ENCODE results near the gene POP5.
"Not testable (repeated sequence)": the region's sequence is repeated elsewhere in the genome, so short reads cannot be mapped to it uniquely, and the experiment has no call there.

The POP5 gene
- total RNA-seq = 28.3 to 35.2 reads per million in 2 donors

GRCh38 chr12:120580787-120581723 lies at the start of gene POP5:
TSS of gene POP5 (minus strand) at chr12:120581402. CDS start at chr12:120581362, 40 bp downstream.
- DNase-seq = peak; percentile 76

GRCh38 chr12:120630104-120630892 lies 49.1 kb upstream of the POP5 start:
- no peak for DNase-seq

- DNase-seq = no peak
Observed at GRCh38 chr12:120628919-120629318, 47.7 kb upstream of the POP5 start.

- no peak for DNase-seq
Observed at GRCh38 chr12:120625557-120626419, 44.6 kb upstream of the POP5 start.

GRCh38 chr12:120620624-120621023 lies 39.4 kb upstream of the POP5 start:
- DNase-seq = no peak

- no peak for DNase-seq
Observed at GRCh38 chr12:120618954-120619615, 37.9 kb upstream of the POP5 start.

GRCh38 chr12:120617767-120618166 lies 36.6 kb upstream of the POP5 start:
- not testable (repeated sequence) for DNase-seq

GRCh38 chr12:120617193-120617592 lies 36.0 kb upstream of the POP5 start:
- DNase-seq = not testable (repeated sequence)

- no peak for DNase-seq
Observed at GRCh38 chr12:120614848-120615247, 33.6 kb upstream of the POP5 start.

- not testable (repeated sequence) for DNase-seq
Observed at GRCh38 chr12:120611534-120611933, 30.3 kb upstream of the POP5 start.

- DNase-seq = no peak
Observed at GRCh38 chr12:120610560-120610959, 29.4 kb upstream of the POP5 start.

GRCh38 chr12:120602416-120602815 lies 21.2 kb upstream of the POP5 start:
- not testable (repeated sequence) for DNase-seq

GRCh38 chr12:120599672-120600552 lies 18.7 kb upstream of the POP5 start:
- DNase-seq = no peak

- DNase-seq = no peak
Observed at GRCh38 chr12:120598674-120599463, 17.7 kb upstream of the POP5 start.

GRCh38 chr12:120597861-120598260 lies 16.7 kb upstream of the POP5 start:
- DNase-seq = no peak

GRCh38 chr12:120596901-120597300 lies 15.7 kb upstream of the POP5 start:
- DNase-seq = no peak

- no peak for DNase-seq
Observed at GRCh38 chr12:120592121-120593049, 11.2 kb upstream of the POP5 start.

- DNase-seq = no peak
Observed at GRCh38 chr12:120590741-120591407, 9.7 kb upstream of the POP5 start.

Data from activated gamma-delta T cell (primary cell).